OCI-LY1 (cell line): ENCODE results near the gene RAD51B.

Experiments
- CTCF ChIP-seq: fragments of 200-600 bp; sonication (generic), shearing (Covaris generic); IDR thresholded peaks from 2 replicates; pipeline ENCODE4 v1.5.1; 2017; ENCODE audit warnings: mild to moderate bottlenecking, antibody characterized with exemption, low read length, moderate library complexity, mixed read lengths
- EZH2 ChIP-seq: fragments of 200-600 bp; sonication (generic), shearing (Covaris generic); IDR thresholded peaks from 2 replicates; pipeline ENCODE4 v1.8.0; 2017; ENCODE audit warnings: borderline replicate concordance, mixed run types, mild to moderate bottlenecking, antibody characterized with exemption, low read length, moderate library complexity, mixed read lengths

- TF ChIP-seq CTCF: no peak
- TF ChIP-seq EZH2: no peak
Measured at GRCh38 chr14:68508581-68508980, 689.0 kb downstream of the RAD51B start.
